ENCODE data around the gene PPARD.

The PPARD gene

DNA sequence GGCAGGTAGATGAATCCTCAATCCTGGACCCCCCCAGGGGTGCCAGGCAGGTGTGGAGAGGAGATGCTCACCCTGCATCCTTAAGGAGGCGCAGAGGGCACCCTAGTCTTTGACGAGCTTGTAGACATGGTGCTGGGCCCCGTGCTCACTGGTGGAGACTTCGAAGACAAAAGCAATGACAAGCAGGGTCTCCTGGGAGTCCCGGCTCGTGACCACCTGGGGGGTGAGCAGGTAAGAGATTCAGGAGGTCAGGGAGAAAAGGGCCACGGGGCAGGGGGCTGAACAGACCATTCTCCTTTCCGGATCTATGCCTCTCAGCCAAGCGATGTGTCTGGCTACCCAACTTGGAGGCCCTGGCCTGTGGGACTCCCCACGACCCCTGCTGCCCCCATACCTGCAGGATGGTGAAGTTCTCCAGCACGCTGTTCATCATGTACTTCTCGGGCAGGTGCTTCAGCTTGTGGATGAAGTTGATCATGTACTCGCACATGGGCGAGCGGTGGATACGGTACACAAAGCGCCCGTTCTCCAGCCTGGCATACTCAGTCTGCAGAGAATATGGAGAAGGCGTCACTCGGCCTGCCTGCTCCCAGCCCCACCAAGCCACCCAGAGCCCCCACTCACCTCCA lies 132.7 kb downstream of the PPARD start:
- no peak for DNase-seq

DNA sequence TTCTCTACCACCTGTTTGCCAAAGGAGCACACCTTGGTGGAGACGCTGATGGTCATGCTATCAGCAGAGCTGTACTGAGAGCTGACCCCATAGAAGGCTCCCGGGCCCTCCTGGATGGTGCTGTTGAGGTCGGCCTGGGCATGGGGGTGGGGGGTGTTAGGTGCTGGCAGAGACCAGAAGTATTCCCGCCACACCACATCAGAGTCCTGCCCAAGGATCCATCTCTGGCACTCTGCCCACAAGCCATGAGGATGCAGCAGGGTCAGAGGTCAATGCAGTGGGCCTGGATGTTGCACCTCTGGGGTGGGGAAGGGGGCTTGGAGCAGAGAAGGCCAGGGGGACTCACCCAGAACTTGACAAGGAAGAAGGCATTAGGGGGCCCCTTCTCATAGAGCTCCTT lies 133.2 kb downstream of the PPARD start:
- no peak for DNase-seq

DNA sequence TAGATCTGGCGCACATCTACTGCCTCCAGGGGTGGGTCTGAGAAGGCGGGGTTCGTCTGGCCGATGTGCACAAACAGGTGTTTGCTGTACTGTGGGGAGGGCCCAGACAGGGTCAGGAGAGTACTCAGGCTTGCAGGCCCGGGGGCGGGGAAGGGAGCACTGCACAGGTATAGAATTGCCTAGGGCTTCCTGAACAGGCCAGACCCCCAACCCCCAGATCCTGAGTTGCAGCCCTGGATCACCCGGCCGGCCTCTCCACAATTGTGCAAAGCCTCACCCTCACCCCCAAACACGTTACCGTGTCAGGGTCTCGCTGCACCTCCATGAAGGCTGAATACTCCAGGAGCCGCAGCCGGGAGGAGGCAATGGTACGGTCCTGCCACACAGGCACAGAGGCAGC lies 133.6 kb downstream of the PPARD start:
- DNase-seq, result no peak

DNA sequence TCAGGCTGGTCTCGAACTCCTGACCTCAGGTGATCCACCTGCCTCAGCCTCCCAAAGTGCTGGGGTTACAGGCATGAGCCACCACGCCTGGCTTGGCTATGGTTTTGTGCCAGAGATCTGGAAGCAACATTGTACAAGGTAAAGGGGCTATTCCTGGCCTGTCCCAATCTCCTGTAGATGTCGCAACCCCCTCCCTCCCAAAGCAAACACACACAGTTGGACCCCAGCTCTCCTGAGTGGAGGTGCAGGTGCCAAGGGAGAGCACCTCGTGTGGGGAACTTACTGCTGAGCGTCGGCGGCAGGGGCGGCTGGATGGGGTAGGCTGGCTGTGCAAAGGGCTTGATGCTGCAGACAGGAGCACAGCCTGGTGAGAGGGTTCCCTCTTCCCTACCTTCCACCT lies 134.7 kb downstream of the PPARD start:
- DNase-seq, result no peak
